A172 (cell line): ENCODE measurements around the gene QRSL1. TPM values are rescaled to one million over a fixed set of nuclear protein-coding genes. Genes with fewer than 3 reads are reported as not detected.

Experiments
- total RNA-seq: library from RNA; depleted of rRNA; stranded (reverse); fragments of >200 nt; shearing (Covaris generic); gene quantifications from 2 replicates; pipeline ENCODE4 v1.2.3, GENCODE V29; 2014; rRNA removed

QRSL1 gene
- total RNA-seq, 1 experiment from 2014 or later, result 15.4 TPM

Other genes with a start within 250 kb of the QRSL1 start
- 9.9 and 10.9 TPM in 2 replicates for gene RTN4IP1, start 80 bp upstream of the QRSL1 start, total RNA-seq